Mesothelial cell of epicardium (in vitro differentiated cells): ENCODE data around the gene MCF2L. TPM values are rescaled to one million over a fixed set of nuclear protein-coding genes. Genes with fewer than 3 reads are reported as not detected.

Source experiments
- DNase-seq, 2 experiments: peaks; one replicate each; pipeline ENCODE4 v3.0.0; 2021; ENCODE audit warnings: low spot score in 2 of 2; ENCODE audit not compliant: unreplicated experiment in 2 of 2
- H3K27ac Mint-ChIP-seq: 2 replicates; pipeline ENCODE4 v1.8.0; 2021; ENCODE audit warnings: mixed read lengths
- H3K27me3 Mint-ChIP-seq: 2 replicates; pipeline ENCODE4 v1.8.0; 2021; ENCODE audit warnings: low read depth, mixed read lengths
- H3K36me3 Mint-ChIP-seq: 2 replicates; pipeline ENCODE4 v1.8.0; 2021; ENCODE audit warnings: mixed read lengths
- H3K4me1 Mint-ChIP-seq: 2 replicates; pipeline ENCODE4 v1.8.0; 2021; ENCODE audit warnings: mixed read lengths
- H3K4me3 Mint-ChIP-seq: 2 replicates; pipeline ENCODE4 v1.8.0; 2021; ENCODE audit warnings: mild to moderate bottlenecking, moderate library complexity, mixed read lengths
- H3K9me3 Mint-ChIP-seq: 2 replicates; pipeline ENCODE4 v1.8.0; 2021; ENCODE audit warnings: mixed read lengths
- total RNA-seq: library from RNA; stranded (reverse); gene quantifications from 3 replicates; pipeline ENCODE4 v1.2.1, GENCODE V29; 2021
- TF ChIP-seq, protein P1 (sequence below): fragments of 200-600 bp; sonication (generic); IDR thresholded peaks from one replicate; pipeline ENCODE4 v1.5.0; 2021; ENCODE audit warnings: antibody characterized with exemption; ENCODE audit not compliant: unreplicated experiment

Gene MCF2L
- total RNA-seq, 1 donor from 2014 or later = 36.6 TPM

DNA sequence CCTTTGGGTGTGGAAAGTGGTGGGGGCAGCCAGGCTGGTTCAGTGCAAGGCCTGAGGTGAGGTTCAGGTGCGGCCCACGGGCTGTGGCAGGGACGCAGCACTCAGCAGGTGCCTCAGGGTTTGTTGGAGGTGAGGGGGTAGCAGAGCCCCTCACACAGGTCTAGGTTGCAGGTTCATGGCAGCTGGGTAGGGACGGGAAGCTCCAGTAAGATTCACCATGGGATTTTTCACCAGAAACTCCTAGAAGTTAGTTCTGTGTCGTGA lies 14.0 kb downstream of the MCF2L start:
- TF ChIP-seq, protein P1, sequence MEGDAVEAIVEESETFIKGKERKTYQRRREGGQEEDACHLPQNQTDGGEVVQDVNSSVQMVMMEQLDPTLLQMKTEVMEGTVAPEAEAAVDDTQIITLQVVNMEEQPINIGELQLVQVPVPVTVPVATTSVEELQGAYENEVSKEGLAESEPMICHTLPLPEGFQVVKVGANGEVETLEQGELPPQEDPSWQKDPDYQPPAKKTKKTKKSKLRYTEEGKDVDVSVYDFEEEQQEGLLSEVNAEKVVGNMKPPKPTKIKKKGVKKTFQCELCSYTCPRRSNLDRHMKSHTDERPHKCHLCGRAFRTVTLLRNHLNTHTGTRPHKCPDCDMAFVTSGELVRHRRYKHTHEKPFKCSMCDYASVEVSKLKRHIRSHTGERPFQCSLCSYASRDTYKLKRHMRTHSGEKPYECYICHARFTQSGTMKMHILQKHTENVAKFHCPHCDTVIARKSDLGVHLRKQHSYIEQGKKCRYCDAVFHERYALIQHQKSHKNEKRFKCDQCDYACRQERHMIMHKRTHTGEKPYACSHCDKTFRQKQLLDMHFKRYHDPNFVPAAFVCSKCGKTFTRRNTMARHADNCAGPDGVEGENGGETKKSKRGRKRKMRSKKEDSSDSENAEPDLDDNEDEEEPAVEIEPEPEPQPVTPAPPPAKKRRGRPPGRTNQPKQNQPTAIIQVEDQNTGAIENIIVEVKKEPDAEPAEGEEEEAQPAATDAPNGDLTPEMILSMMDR = no peak
- Mint-ChIP-seq H3K36me3 (no peaks in the 10 kb centered on the region), H3K4me1 (no peaks in the 10 kb centered on the region), H3K4me3 (no peak overlapping the region), H3K27me3 (peaks cover 21% of the 10 kb centered on the region), H3K9me3 (no peaks in the 10 kb centered on the region), H3K27ac (no peak overlapping the region)
- no peak for DNase-seq

DNA sequence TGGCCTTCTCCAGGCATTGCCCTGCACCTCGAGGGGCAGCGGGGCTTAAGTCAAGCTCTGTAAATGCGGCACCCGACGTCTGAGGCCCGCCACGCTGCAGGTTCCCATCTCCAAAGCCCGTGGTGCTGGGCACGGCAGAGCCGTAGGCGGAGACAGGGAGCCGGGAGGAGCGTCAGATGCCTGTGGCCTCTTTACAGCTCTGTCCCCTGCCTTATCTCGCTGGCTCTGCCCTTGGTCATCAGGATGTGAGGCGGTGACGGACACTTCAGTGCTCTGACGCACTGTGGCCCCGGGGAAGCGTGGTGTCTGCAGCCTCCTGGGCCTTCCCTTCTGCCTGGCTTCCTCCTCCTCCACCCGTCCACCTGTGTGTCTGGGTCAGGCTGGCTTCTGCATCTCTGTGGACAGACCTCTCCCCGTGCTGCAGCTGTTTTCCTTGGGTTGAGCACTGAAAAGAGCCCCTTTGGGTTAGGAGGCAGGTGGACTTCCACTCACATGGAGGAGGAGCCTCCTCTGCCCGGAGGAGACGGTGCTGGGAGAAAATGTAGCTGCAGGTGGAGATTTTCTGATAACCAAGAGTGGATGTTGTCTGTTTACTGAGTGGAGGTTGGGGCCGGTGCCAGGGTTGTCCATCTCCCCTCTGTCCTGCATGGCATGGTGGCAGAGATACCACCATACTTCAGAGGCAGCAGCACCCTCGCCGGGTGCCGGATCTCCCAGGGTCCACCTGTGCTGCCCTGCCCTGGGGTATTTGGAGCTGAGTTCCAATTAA lies 14.6 kb downstream of the MCF2L start:
- Mint-ChIP-seq H3K27me3 (peaks cover 21% of the 10 kb centered on the region), H3K9me3 (no peaks in the 10 kb centered on the region), H3K4me1 (no peaks in the 10 kb centered on the region), H3K4me3 (no peak overlapping the region), H3K36me3 (no peaks in the 10 kb centered on the region), H3K27ac (no peak overlapping the region)
- TF ChIP-seq, protein P1 = no peak
- no peak for DNase-seq

DNA sequence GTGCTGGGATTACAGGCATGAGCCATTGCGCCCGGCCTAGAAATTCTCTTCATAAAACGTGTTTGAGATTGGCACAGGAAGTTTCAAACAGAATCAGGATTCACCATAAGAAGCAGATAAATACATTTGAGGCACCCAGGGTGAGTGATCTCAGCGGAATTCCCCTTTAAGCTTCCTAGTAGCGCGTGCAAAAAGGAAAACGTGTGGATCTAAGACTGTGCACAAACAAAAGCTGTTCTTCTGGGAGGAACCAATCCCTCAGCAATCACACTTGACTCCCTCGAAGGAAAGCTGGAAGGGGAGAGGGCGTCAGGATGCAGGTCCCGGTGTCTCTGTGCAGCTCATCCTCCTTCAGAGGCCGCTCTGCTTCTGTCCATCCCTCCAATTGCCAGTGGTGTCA lies 15.5 kb downstream of the MCF2L start:
- H3K4me3 Mint-ChIP-seq = no peak overlapping the region
- no peaks in the 10 kb centered on the region for H3K36me3 Mint-ChIP-seq
- peaks cover 17% of the 10 kb centered on the region for H3K27me3 Mint-ChIP-seq
- no peak overlapping the region for H3K27ac Mint-ChIP-seq
- no peak for DNase-seq
- no peaks in the 10 kb centered on the region for H3K4me1 Mint-ChIP-seq
- H3K9me3 Mint-ChIP-seq = no peaks in the 10 kb centered on the region
- TF ChIP-seq, protein P1 = no peak

DNA sequence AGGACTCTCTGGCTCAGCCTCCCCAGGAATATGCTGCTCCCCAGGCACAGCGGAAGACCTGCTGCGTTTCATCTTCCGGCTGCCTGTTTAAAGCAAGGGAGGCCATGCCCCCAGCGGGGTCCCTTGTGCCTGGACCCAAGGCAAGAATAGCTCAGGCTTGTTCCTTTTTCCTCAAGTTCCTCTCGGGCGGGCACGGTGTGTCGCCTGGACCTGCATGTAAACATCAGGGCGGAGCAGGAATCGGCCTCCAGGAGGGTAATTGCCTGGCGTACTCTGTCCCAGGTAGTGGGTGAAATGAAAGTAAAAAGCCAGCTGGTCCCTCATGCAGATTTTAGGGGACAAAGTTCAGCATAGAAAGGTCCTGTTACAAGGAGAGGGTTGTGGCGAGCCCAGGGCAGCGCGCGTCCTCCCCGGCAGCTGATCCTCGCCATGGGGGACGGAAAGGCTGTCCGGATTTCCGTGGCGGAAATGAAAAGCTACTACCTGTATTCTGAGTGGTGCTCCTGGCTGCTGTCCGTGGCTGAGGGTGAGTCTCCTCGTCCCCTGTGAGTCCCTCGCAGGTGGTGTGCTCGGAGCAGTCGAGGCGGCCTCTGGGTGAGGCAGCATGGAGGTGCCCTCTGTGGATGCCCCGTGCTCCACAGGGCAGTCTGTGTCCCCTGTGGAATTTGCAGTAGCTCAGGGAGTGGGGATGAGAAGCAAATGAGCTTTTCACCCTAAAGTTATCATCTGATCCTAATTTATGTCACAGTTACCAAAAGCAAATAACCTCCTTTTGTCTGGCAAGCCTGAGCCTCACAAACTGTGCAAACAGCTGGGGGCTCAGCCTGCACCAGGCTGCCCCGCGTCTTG lies 16.2 kb downstream of the MCF2L start:
- no peaks in the 10 kb centered on the region for H3K36me3 Mint-ChIP-seq
- DNase-seq = no peak
- H3K27me3 Mint-ChIP-seq = peaks cover 14% of the 10 kb centered on the region
- no peak overlapping the region for H3K4me3 Mint-ChIP-seq
- H3K4me1 Mint-ChIP-seq = no peaks in the 10 kb centered on the region
- H3K27ac Mint-ChIP-seq = no peak overlapping the region
- peaks cover 6% of the 10 kb centered on the region for H3K9me3 Mint-ChIP-seq
- TF ChIP-seq, protein P1 = no peak

DNA sequence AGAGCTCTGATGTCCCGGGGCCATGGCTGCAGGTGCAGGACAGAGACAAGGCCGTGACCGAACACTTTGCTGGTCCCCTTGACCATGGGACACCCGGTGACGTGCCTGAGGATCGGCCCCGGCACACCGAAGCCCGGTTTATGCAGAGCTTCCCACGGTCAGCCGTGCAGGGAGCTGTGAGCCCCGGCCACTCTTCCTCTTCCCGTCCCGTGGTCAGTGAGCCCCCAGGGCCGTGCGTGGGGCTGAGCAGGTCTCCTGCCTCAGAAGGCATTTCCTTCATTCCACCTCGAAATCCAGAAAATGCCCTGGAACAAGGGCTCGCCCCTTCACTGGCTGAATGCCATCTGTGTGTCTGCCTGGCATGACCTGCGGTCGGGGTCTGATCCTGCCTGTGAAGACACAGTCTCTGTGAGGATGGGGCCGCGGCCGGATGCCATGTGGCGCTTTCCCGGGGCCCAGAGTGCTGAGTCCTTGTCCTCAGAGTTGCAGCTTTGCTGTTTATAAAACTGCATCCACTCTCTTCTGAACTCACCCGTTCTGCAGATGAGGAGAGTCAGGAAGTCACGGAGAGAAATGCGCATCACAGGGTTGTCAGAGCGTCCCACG lies 16.9 kb downstream of the MCF2L start:
- Mint-ChIP-seq H3K4me1 (no peaks in the 10 kb centered on the region), H3K9me3 (peaks cover 6% of the 10 kb centered on the region), H3K27ac (no peak overlapping the region), H3K27me3 (peaks cover 9% of the 10 kb centered on the region), H3K4me3 (no peak overlapping the region), H3K36me3 (no peaks in the 10 kb centered on the region)
- TF ChIP-seq, protein P1 = no peak
- DNase-seq = no peak
